GM21528 (cell line): ENCODE measurements around the gene EQTN.
A peak's percentile ranks its signal among the peaks of the same experiment; 100 is the strongest.

Source experiments
- ATAC-seq: cut with Tn5 transposase; IDR thresholded peaks from one replicate; pipeline ENCODE4 v1.9.1; 2021; ENCODE audit warnings: mild to moderate bottlenecking, moderate library complexity; ENCODE audit not compliant: unreplicated experiment, low FRiP score

The EQTN gene

GRCh38 chr9:27297050-27297449 lies at the start of gene EQTN:
Gene EQTN (minus strand): TSS chr9:27297150. CDS start chr9:27297055, 95 bp downstream.
- ATAC-seq, result no peak

GRCh38 chr9:27344776-27345175 lies 47.8 kb upstream of the EQTN start:
- no peak for ATAC-seq

- no peak for ATAC-seq
These were observed 44.8 kb upstream of the EQTN start for GRCh38 chr9:27341545-27342294.

GRCh38 chr9:27340961-27341511 lies 44.1 kb upstream of the EQTN start:
- no peak for ATAC-seq

GRCh38 chr9:27340285-27340674 lies 43.3 kb upstream of the EQTN start:
- ATAC-seq, result no peak

- ATAC-seq, result no peak
These were observed 42.8 kb upstream of the EQTN start for GRCh38 chr9:27339661-27340284.

GRCh38 chr9:27338527-27338903 lies 41.6 kb upstream of the EQTN start:
- ATAC-seq, result no peak

- no peak for ATAC-seq
These were observed 41.0 kb upstream of the EQTN start for GRCh38 chr9:27337833-27338526.

GRCh38 chr9:27337236-27337635 lies 40.3 kb upstream of the EQTN start:
- no peak for ATAC-seq

GRCh38 chr9:27336829-27337228 lies 39.9 kb upstream of the EQTN start:
- ATAC-seq, result no peak

- ATAC-seq, result no peak
These were observed 39.2 kb upstream of the EQTN start for GRCh38 chr9:27336126-27336525.

GRCh38 chr9:27335075-27335474 lies 38.1 kb upstream of the EQTN start:
- ATAC-seq, result no peak

GRCh38 chr9:27333241-27334052 lies 36.5 kb upstream of the EQTN start:
- ATAC-seq, result peak; percentile 90

GRCh38 chr9:27331393-27331792 lies 34.4 kb upstream of the EQTN start:
- ATAC-seq, result no peak

- ATAC-seq, result no peak
These were observed 32.3 kb upstream of the EQTN start for GRCh38 chr9:27329291-27329690.

GRCh38 chr9:27328483-27328882 lies 31.5 kb upstream of the EQTN start:
- ATAC-seq, result no peak

GRCh38 chr9:27311184-27311583 lies 14.2 kb upstream of the EQTN start:
- ATAC-seq, result no peak

- ATAC-seq, result no peak
These were observed 13.6 kb upstream of the EQTN start for GRCh38 chr9:27310582-27310981.

GRCh38 chr9:27308691-27309390 lies 11.9 kb upstream of the EQTN start:
- ATAC-seq, result no peak

- no peak for ATAC-seq
These were observed 7.6 kb upstream of the EQTN start for GRCh38 chr9:27304521-27304920.
